ENCODE data around the gene SNRNP35.

Gene SNRNP35

GRCh38 chr12:123516216-123516780, 58.4 kb downstream of the SNRNP35 start:
- no peaks in the 10 kb centered on the region for H3K9me2 ChIP-seq (replicated peaks; ENCODE audit: insufficient read depth, low read length)
- no peaks in the 10 kb centered on the region for H3K36me3 ChIP-seq (replicated peaks; ENCODE audit: insufficient read depth, low read length)
- H3K27ac ChIP-seq (ENCODE audit: low read length) = no peak overlapping the region
- H3K4me3 ChIP-seq (ENCODE audit: low read length) = no peak overlapping the region
- no peaks in the 10 kb centered on the region for H3K9me3 ChIP-seq (replicated peaks; ENCODE audit: insufficient read depth, low read length)
- no peaks in the 10 kb centered on the region for H3K4me1 ChIP-seq (ENCODE audit: low read length)
- H3K4me2 ChIP-seq (ENCODE audit: low read depth, low read length) = no peak overlapping the region
- DNase-seq = no peak
- H3K9ac ChIP-seq (ENCODE audit: low read length) = no peak overlapping the region
- TF ChIP-seq EZH2 (optimal IDR thresholded peaks at IDR 0.05; ENCODE audit: low read depth, low read length) (no peak), EZH2phosphoT487 (IDR thresholded peaks at IDR 0.05; ENCODE audit: low read length) (no peak), CTCF (IDR thresholded peaks at IDR 0.05; ENCODE audit: low read length) (no peak)
- H3K27me3 ChIP-seq (replicated peaks; ENCODE audit: insufficient read depth, low read length) = no peaks in the 10 kb centered on the region
- H3K79me2 ChIP-seq (ENCODE audit: low read length) = no peaks in the 10 kb centered on the region
- H2AFZ ChIP-seq (ENCODE audit: low read length) = no peak overlapping the region
- no peaks in the 10 kb centered on the region for H3F3A ChIP-seq (ENCODE audit: insufficient read depth, low read length)
- H4K20me1 ChIP-seq (ENCODE audit: insufficient read depth, low read length) = no peaks in the 10 kb centered on the region
